IMR-90 (cell line): ENCODE measurements around the gene MYH13. TPM values are rescaled to one million over a fixed set of nuclear protein-coding genes. Genes with fewer than 3 reads are reported as not detected.

Experiments used
- ATAC-seq: fragments of 200-7000 bp; cut with Tn5 transposase; 2 replicates; pipeline ENCODE4 v1.9.1; 2020; ENCODE audit warnings: low read depth, mild to moderate bottlenecking, moderate library complexity
- BruUV-seq: library from RNA; stranded (reverse); fragments of 400-500 nt; replicated peaks from 2 replicates; lab custom pipeline; 2021; lab: Mats Ljungman, UMichigan
- CTCF ChIA-PET: fragments of 300-600 bp; formaldehyde crosslinking; extraction: SDS; loops from one replicate; lab custom pipeline; 2021; ENCODE audit warnings: antibody characterized with exemption; lab: Yijun Ruan, JAX
- POLR2A ChIA-PET: fragments of 300-600 bp; sonication (Branson Sonifier 250); formaldehyde crosslinking; loops from one replicate; lab custom pipeline; 2022; ENCODE audit warnings: antibody characterized with exemption; ENCODE audit not compliant: unreplicated experiment; lab: Charles Lee
- DNase-seq: peaks from one replicate; pipeline ENCODE4 v3.0.0; 2013
- H2AFZ ChIP-seq: replicated peaks from 2 replicates; pipeline ENCODE3; 2013; ENCODE audit warnings: low read length, mild to moderate bottlenecking; ENCODE audit not compliant: poor library complexity
- H2AK5ac ChIP-seq: 2 replicates; pipeline ENCODE4 v1.6.1; 2013; ENCODE audit warnings: low read depth, low read length, inconsistent platforms
- H2AK9ac ChIP-seq: replicated peaks from 2 replicates; pipeline ENCODE3; 2013; ENCODE audit warnings: mild to moderate bottlenecking, low read depth, low read length, moderate library complexity; ENCODE audit not compliant: poor library complexity
- H2BK120ac ChIP-seq: 2 replicates; pipeline ENCODE4 v1.6.1; 2013; ENCODE audit warnings: low read depth, low read length, inconsistent platforms
- H2BK15ac ChIP-seq: 3 replicates; pipeline ENCODE4 v1.6.1; 2013; ENCODE audit warnings: low read depth, low read length, inconsistent platforms
- H2BK20ac ChIP-seq: 2 replicates; pipeline ENCODE4 v1.6.1; 2013; ENCODE audit warnings: low read depth, mild to moderate bottlenecking, inconsistent platforms, low read length, moderate library complexity
- H2BK5ac ChIP-seq: 2 replicates; pipeline ENCODE4 v1.6.1; 2013; ENCODE audit warnings: mild to moderate bottlenecking, low read depth, low read length, inconsistent platforms; ENCODE audit not compliant: poor library complexity, severe bottlenecking
- H3K14ac ChIP-seq: replicated peaks from 2 replicates; pipeline ENCODE4 v1.6.1; 2013; ENCODE audit warnings: low read depth, low read length, inconsistent platforms
- H3K18ac ChIP-seq: 2 replicates; pipeline ENCODE4 v1.6.1; 2013; ENCODE audit warnings: low read depth, low read length, control low read depth
- H3K23ac ChIP-seq: 2 replicates; pipeline ENCODE4 v1.6.1; 2013; ENCODE audit warnings: low read depth, low read length, inconsistent platforms
- H3K27ac ChIP-seq: 2 replicates; pipeline ENCODE4 v1.5.1; 2013; ENCODE audit warnings: mild to moderate bottlenecking, control low read depth, low read length; ENCODE audit not compliant: insufficient read depth
- H3K27me3 ChIP-seq: 2 replicates; pipeline ENCODE4 v1.6.1; 2013; ENCODE audit warnings: low read length; ENCODE audit not compliant: control insufficient read depth, insufficient read depth
- H3K36me3 ChIP-seq: 2 replicates; pipeline ENCODE4 v1.6.1; 2013; ENCODE audit warnings: low read length, mixed read lengths; ENCODE audit not compliant: control insufficient read depth, insufficient read depth
- H3K4ac ChIP-seq: 2 replicates; pipeline ENCODE4 v1.6.1; 2013; ENCODE audit warnings: low read depth, low read length, inconsistent platforms
- H3K4me1 ChIP-seq: 2 replicates; pipeline ENCODE4 v1.6.1; 2013; ENCODE audit warnings: low read length, mixed read lengths; ENCODE audit not compliant: control insufficient read depth, insufficient read depth
- H3K4me2 ChIP-seq: 2 replicates; pipeline ENCODE4 v1.6.1; 2013; ENCODE audit warnings: low read depth, mild to moderate bottlenecking, control low read depth, low read length, moderate library complexity
- H3K4me3 ChIP-seq: 2 replicates; pipeline ENCODE4 v1.5.1; 2013; ENCODE audit warnings: low read depth, mild to moderate bottlenecking, control low read depth, low read length, moderate library complexity; ENCODE audit not compliant: insufficient read depth
- H3K56ac ChIP-seq: 2 replicates; pipeline ENCODE4 v1.6.1; 2013; ENCODE audit warnings: low read length, inconsistent platforms; ENCODE audit not compliant: insufficient read depth; ENCODE audit errors: extremely low read depth
- H3K79me1 ChIP-seq, 2 experiments: 2 replicates each; pipeline ENCODE4 v1.6.1; 2013; ENCODE audit warnings: low read length in 2 of 2, inconsistent platforms in 1 of 2, low read depth in 1 of 2
- H3K9ac ChIP-seq: 2 replicates; pipeline ENCODE4 v1.6.1; 2013; ENCODE audit warnings: low read depth, low read length, control low read depth
- H3K9me1 ChIP-seq: 2 replicates; pipeline ENCODE4 v1.6.1; 2013; ENCODE audit warnings: low read length, inconsistent platforms; ENCODE audit not compliant: insufficient read depth
- H3K9me3 ChIP-seq: 2 replicates; pipeline ENCODE4 v1.6.1; 2013; ENCODE audit warnings: low read length; ENCODE audit not compliant: control insufficient read depth, insufficient read depth
- H4K20me1 ChIP-seq: 2 replicates; pipeline ENCODE4 v1.6.1; 2013; ENCODE audit warnings: low read length, inconsistent platforms; ENCODE audit not compliant: insufficient read depth
- H4K5ac ChIP-seq: 2 replicates; pipeline ENCODE4 v1.6.1; 2013; ENCODE audit warnings: mild to moderate bottlenecking, low read depth, low read length, control low read depth
- H4K8ac ChIP-seq, 2 experiments: 2 replicates each; pipeline ENCODE4 v1.6.1; 2013; ENCODE audit warnings: low read depth in 2 of 2, low read length in 2 of 2, control low read depth in 1 of 2, inconsistent platforms in 1 of 2
- H4K91ac ChIP-seq: 2 replicates; pipeline ENCODE4 v1.6.1; 2013; ENCODE audit warnings: low read depth, low read length, inconsistent platforms; ENCODE audit not compliant: insufficient read depth
- BHLHE40 ChIP-seq: fragments of 150-350 bp; IDR thresholded peaks from 2 replicates; pipeline ENCODE4 v1.6.1; 2016; ENCODE audit warnings: mild to moderate bottlenecking, low read depth, low read length
- CEBPB ChIP-seq: IDR thresholded peaks from 2 replicates; pipeline ENCODE4 v1.6.1; 2012; ENCODE audit warnings: low read depth, low read length, improper control_type of control experiment
- CHD1 ChIP-seq: IDR thresholded peaks from 2 replicates; pipeline ENCODE4 v1.6.1; 2012; ENCODE audit warnings: low read depth, low read length, improper control_type of control experiment
- CTCF ChIP-seq: conservative IDR thresholded peaks from 2 replicates; pipeline ENCODE4 v1.5.1; 2012; ENCODE audit warnings: mild to moderate bottlenecking, low read depth, low read length, improper control_type of control experiment
- ELK1 ChIP-seq: fragments of 150-350 bp; IDR thresholded peaks from 2 replicates; pipeline ENCODE4 v1.6.1; 2016; ENCODE audit warnings: low read depth, mild to moderate bottlenecking, low read length, moderate library complexity, borderline replicate concordance
- MAFK ChIP-seq: IDR thresholded peaks from 2 replicates; pipeline ENCODE4 v1.6.1; 2012; ENCODE audit warnings: low read depth, low read length, improper control_type of control experiment
- MAZ ChIP-seq: IDR thresholded peaks from 2 replicates; pipeline ENCODE4 v1.6.1; 2012; ENCODE audit warnings: low read depth, mild to moderate bottlenecking, low read length, improper control_type of control experiment, moderate library complexity, borderline replicate concordance
- MXI1 ChIP-seq: IDR thresholded peaks from 2 replicates; pipeline ENCODE4 v1.6.1; 2012; ENCODE audit warnings: low read depth, mild to moderate bottlenecking, low read length, moderate library complexity, borderline replicate concordance
- NFE2L2 ChIP-seq: fragments of 150-350 bp; IDR thresholded peaks from 2 replicates; pipeline ENCODE4 v1.6.1; 2016; ENCODE audit warnings: low read depth, mild to moderate bottlenecking, low read length
- POLR2A ChIP-seq: IDR thresholded peaks from 2 replicates; pipeline ENCODE4 v1.6.1; 2012; ENCODE audit warnings: mild to moderate bottlenecking, low read depth, low read length
- RAD21 ChIP-seq: IDR thresholded peaks from 2 replicates; pipeline ENCODE4 v1.6.1; 2012; ENCODE audit warnings: low read length, improper control_type of control experiment
- RCOR1 ChIP-seq: IDR thresholded peaks from 2 replicates; pipeline ENCODE4 v1.6.1; 2012; ENCODE audit warnings: mild to moderate bottlenecking, low read length, improper control_type of control experiment; ENCODE audit not compliant: insufficient replicate concordance
- RFX5 ChIP-seq: IDR thresholded peaks from 2 replicates; pipeline ENCODE4 v1.8.0; 2012; ENCODE audit warnings: low read depth, mild to moderate bottlenecking, low read length, moderate library complexity
- SMC3 ChIP-seq: fragments of 150-350 bp; IDR thresholded peaks from 2 replicates; pipeline ENCODE4 v1.6.1; 2016; ENCODE audit warnings: low read depth, mild to moderate bottlenecking, antibody characterized with exemption, low read length, moderate library complexity
- USF2 ChIP-seq: fragments of 150-350 bp; IDR thresholded peaks from 2 replicates; pipeline ENCODE4 v1.6.1; 2017; ENCODE audit warnings: mild to moderate bottlenecking, antibody characterized with exemption, low read length, low read depth
- WGBS, 2 experiments: methylation state at CpG; one replicate each; pipeline versions ENCODE4 v1.1.5 to v1.1.7; 2013; ENCODE audit warnings: missing lambda C conversion rate in 2 of 2; ENCODE audit not compliant: insufficient read length in 1 of 2; ENCODE audit errors: extremely low coverage in 2 of 2; 5-methylcytosine and 5-hydroxymethylcytosine counted together
- dilution Hi-C: fragments of 300-500 bp; cut with HindIII; formaldehyde crosslinking; loops from one replicate; pipeline ENCODE4 v1.14.3; 2018; ENCODE audit warnings: low sequenced_read_pairs; ENCODE audit not compliant: unreplicated experiment
- in situ Hi-C: fragments of 300-500 bp; cut with MboI; formaldehyde crosslinking; loops from 3 replicates; pipeline ENCODE4 v1.14.3; 2019; ENCODE audit warnings: low sequenced_read_pairs, inconsistent platforms, mixed read lengths
- intact Hi-C: fragments of 100-400 bp; cut with micrococcal nuclease; formaldehyde crosslinking; loops from 2 replicates; pipeline ENCODE4 v1.10.0; 2022
- polyA plus RNA-seq, 3 experiments: library from polyadenylated mRNA; depleted of rRNA; stranded (reverse); fragments of >200 nt; gene quantifications; 2 replicates each; pipeline ENCODE4 v1.2.3, GENCODE V29; 2012; ENCODE audit warnings: low replicate concordance in 1 of 3
- total RNA-seq: library from RNA; depleted of rRNA; stranded (reverse); fragments of >200 nt; gene quantifications from 2 replicates; pipeline ENCODE4 v1.2.3, GENCODE V29; 2012

Gene MYH13
- total and polyA plus RNA-seq, 2 of the 4 experiments (the other 2 are of a cell fraction) = not detected

GRCh38 chr17:10370016-10370608 is 2.7 kb downstream of the MYH13 start:
- no peaks in the 10 kb centered on the region for H3K9me3 ChIP-seq
- dilution Hi-C loops (no loop called here), intact Hi-C loops (no loop called here), in situ Hi-C loops (no loop called here)
- H2BK120ac ChIP-seq = no peak overlapping the region
- H2AK5ac ChIP-seq = no peak overlapping the region
- no peak overlapping the region for H2AFZ ChIP-seq
- H4K8ac ChIP-seq = no peak overlapping the region
- 79% methylated on average over 2 of the region's 7 CpGs; no CpG with 5 or more reads in 1 of the 2 experiments for WGBS, 2 experiments
- H2AK9ac ChIP-seq = no peak overlapping the region
- no peak overlapping the region for H3K4ac ChIP-seq
- no peak overlapping the region for H3K23ac ChIP-seq
- H2BK15ac ChIP-seq = no peak overlapping the region
- H3K4me2 ChIP-seq = no peak overlapping the region
- H3K14ac ChIP-seq = no peak overlapping the region
- DNase-seq (no peak), ATAC-seq (no peak)
- no peak overlapping the region for H4K91ac ChIP-seq
- H3K79me1 ChIP-seq = no peaks in the 10 kb centered on the region
- H3K27ac ChIP-seq = no peak overlapping the region
- H3K9ac ChIP-seq = no peak overlapping the region
- no peaks in the 10 kb centered on the region for H4K20me1 ChIP-seq
- POLR2A ChIA-PET = no interaction called here
- no TSS peak for BruUV-seq
- H3K27me3 ChIP-seq = no peaks in the 10 kb centered on the region
- no peak overlapping the region for H3K56ac ChIP-seq
- no peak overlapping the region for H2BK20ac ChIP-seq
- H3K4me3 ChIP-seq = no peak overlapping the region
- no peaks in the 10 kb centered on the region for H3K36me3 ChIP-seq
- no peak overlapping the region for H3K18ac ChIP-seq
- no peak overlapping the region for H2BK5ac ChIP-seq
- no peak for TF ChIP-seq ELK1
- TF ChIP-seq CEBPB = no peak
- TF ChIP-seq USF2 = no peak
- no peak for TF ChIP-seq RCOR1
- TF ChIP-seq POLR2A = no peak
- no peak for TF ChIP-seq MAFK
- no peak for TF ChIP-seq NFE2L2
- TF ChIP-seq MAZ = no peak
- TF ChIP-seq BHLHE40 = no peak
- no peak for TF ChIP-seq RFX5
- no peak for TF ChIP-seq MXI1
- TF ChIP-seq CHD1 = no peak
- TF ChIP-seq CTCF = no peak
- no peak for TF ChIP-seq RAD21
- no peak for TF ChIP-seq SMC3
- no peaks in the 10 kb centered on the region for H3K4me1 ChIP-seq
- H4K5ac ChIP-seq = no peak overlapping the region
- CTCF ChIA-PET = no interaction called here
- no peaks in the 10 kb centered on the region for H3K9me1 ChIP-seq
